ENCODE measurements around the gene FTO. TPM values are rescaled to one million over a fixed set of nuclear protein-coding genes. Genes with fewer than 3 reads are reported as not detected.

The FTO gene
- total RNA-seq, 2 donors from 2014 or later, result 47.5 to 50.4 TPM

- H3K27me3 ChIP-seq, result no peaks in the 10 kb centered on the region
- ATAC-seq, result no peak
- H3K9me3 ChIP-seq, result no peaks in the 10 kb centered on the region
- no peak overlapping the region for H3K27ac ChIP-seq
- intact Hi-C loops (cut with DNase I), result no loop called here
- 38 to 41% methylated on average over 3 of the region's 3 CpGs for WGBS, 2 donors
- H3K4me3 ChIP-seq, result no peak overlapping the region
- TF ChIP-seq POLR2A (IDR thresholded peaks at IDR 0.05) (no peak), CTCF (IDR thresholded peaks at IDR 0.05) (no peak)
- no peaks in the 10 kb centered on the region for H3K36me3 ChIP-seq (replicated peaks in 1 of 2; ENCODE audit: insufficient read depth in 1 of 2, low read depth in 2 of 2)
- DNase-seq, result no peak
- no peaks in the 10 kb centered on the region for H3K4me1 ChIP-seq
These were observed 229.5 kb downstream of the FTO start for GRCh38 chr16:53933407-53933806.

- 92 to 97% methylated on average over 2 of the region's 2 CpGs for WGBS, 2 donors
- DNase-seq, result no peak
- ATAC-seq, result no peak
- Histone ChIP-seq H3K9me3 (no peaks in the 10 kb centered on the region), H3K36me3 (replicated peaks in 1 of 2; ENCODE audit: insufficient read depth in 1 of 2, low read depth in 2 of 2) (no peaks in the 10 kb centered on the region), H3K27ac (no peak overlapping the region), H3K27me3 (no peaks in the 10 kb centered on the region), H3K4me3 (no peak overlapping the region), H3K4me1 (no peaks in the 10 kb centered on the region)
- TF ChIP-seq POLR2A (IDR thresholded peaks at IDR 0.05) (no peak), CTCF (IDR thresholded peaks at IDR 0.05) (no peak)
- intact Hi-C loops (cut with DNase I), result no loop called here
These were observed 232.1 kb downstream of the FTO start for GRCh38 chr16:53936052-53936451.

- DNase-seq (no peak), ATAC-seq (no peak)
- H3K9me3 ChIP-seq, result no peaks in the 10 kb centered on the region
- intact Hi-C loops (cut with DNase I), result no loop called here
- H3K27ac ChIP-seq, result no peak overlapping the region
- H3K4me3 ChIP-seq, result no peak overlapping the region
- no peaks in the 10 kb centered on the region for H3K36me3 ChIP-seq (replicated peaks in 1 of 2; ENCODE audit: insufficient read depth in 1 of 2, low read depth in 2 of 2)
- no peaks in the 10 kb centered on the region for H3K27me3 ChIP-seq
- 93 to 96% methylated on average over 5 of the region's 5 CpGs for WGBS, 2 donors
- H3K4me1 ChIP-seq, result no peaks in the 10 kb centered on the region
- no peak for TF ChIP-seq CTCF (IDR thresholded peaks at IDR 0.05)
- TF ChIP-seq POLR2A (IDR thresholded peaks at IDR 0.05), result no peak
These were observed 232.6 kb downstream of the FTO start for GRCh38 chr16:53936529-53936928.

GRCh38 chr16:53937161-53937880 is 233.4 kb downstream of the FTO start:
- Histone ChIP-seq H3K4me3 (no peak overlapping the region), H3K4me1 (no peaks in the 10 kb centered on the region), H3K27ac (no peak overlapping the region), H3K36me3 (replicated peaks in 1 of 2; ENCODE audit: insufficient read depth in 1 of 2, low read depth in 2 of 2) (no peaks in the 10 kb centered on the region), H3K27me3 (no peaks in the 10 kb centered on the region), H3K9me3 (no peaks in the 10 kb centered on the region)
- no peak for TF ChIP-seq CTCF (IDR thresholded peaks at IDR 0.05)
- TF ChIP-seq POLR2A (IDR thresholded peaks at IDR 0.05), result no peak
- WGBS, 2 donors, result 84 to 85% methylated on average over 10 of the region's 10 CpGs
- intact Hi-C loops (cut with DNase I), result no loop called here
- DNase-seq (no peak), ATAC-seq (no peak)

- WGBS, 2 donors, result 90 to 97% methylated on average over 2 of the region's 2 CpGs
- no peaks in the 10 kb centered on the region for H3K4me1 ChIP-seq
- intact Hi-C loops (cut with DNase I), result no loop called here
These were observed 240.1 kb downstream of the FTO start for GRCh38 chr16:53944025-53944424.

More at GRCh38 chr16:53944025-53944424, 240.1 kb downstream of the FTO start:
- no peak overlapping the region for H3K27ac ChIP-seq
- DNase-seq, result no peak
- TF ChIP-seq POLR2A (IDR thresholded peaks at IDR 0.05) (no peak), CTCF (IDR thresholded peaks at IDR 0.05) (no peak)
- ATAC-seq, result no peak
- H3K36me3 ChIP-seq (replicated peaks in 1 of 2; ENCODE audit: insufficient read depth in 1 of 2, low read depth in 2 of 2), result no peaks in the 10 kb centered on the region
- no peaks in the 10 kb centered on the region for H3K27me3 ChIP-seq
- H3K4me3 ChIP-seq, result no peak overlapping the region
- no peaks in the 10 kb centered on the region for H3K9me3 ChIP-seq
